CD14-positive monocyte (primary cell): ENCODE measurements around the gene GABARAP. TPM values are rescaled to one million over a fixed set of nuclear protein-coding genes. Genes with fewer than 3 reads are reported as not detected.
A peak's percentile ranks its signal among the peaks of the same experiment; 100 is the strongest.

ENCODE experiments used
- DNase-seq, 3 donors: peaks; one replicate each; pipeline ENCODE4 v3.0.0-alpha.2; 2011 to 2022
- H2AFZ ChIP-seq: 2 replicates; pipeline ENCODE4 v1.6.0; 2012; ENCODE audit warnings: mild to moderate bottlenecking, low read depth, low read length, inconsistent platforms; ENCODE audit not compliant: insufficient read depth, poor library complexity, severe bottlenecking
- H3K27ac ChIP-seq, 2 donors: 1 replicate in 1 of 2; 2 replicates in 1 of 2; pipeline ENCODE4 v1.5.1; 2012 to 2013; ENCODE audit warnings: low read length in 2 of 2, control low read depth in 1 of 2, inconsistent platforms in 1 of 2, low read depth in 1 of 2, mild to moderate bottlenecking in 1 of 2
- H3K27me3 ChIP-seq, 2 donors: one replicate each; pipeline versions ENCODE4 v1.6.0 to v1.6.1; 2011 to 2013; ENCODE audit warnings: low read length in 2 of 2; ENCODE audit not compliant: control insufficient read depth in 2 of 2, insufficient read depth in 2 of 2
- H3K36me3 ChIP-seq, 2 donors: replicated peaks in 1 of 2; 1 replicate in 1 of 2; 2 replicates in 1 of 2; pipeline versions ENCODE4 v1.5.1 to v1.6.1; 2012 to 2013; ENCODE audit warnings: low read length in 2 of 2, control low read depth in 1 of 2, inconsistent platforms in 1 of 2, mild to moderate bottlenecking in 1 of 2; ENCODE audit not compliant: insufficient read depth in 2 of 2, control insufficient read depth in 1 of 2
- H3K4me1 ChIP-seq, 2 donors: 1 replicate in 1 of 2; 2 replicates in 1 of 2; pipeline versions ENCODE4 v1.5.1 to v1.6.1; 2012 to 2013; ENCODE audit warnings: low read length in 2 of 2, control low read depth in 1 of 2, inconsistent platforms in 1 of 2, mild to moderate bottlenecking in 1 of 2, moderate library complexity in 1 of 2; ENCODE audit not compliant: insufficient read depth in 2 of 2, control insufficient read depth in 1 of 2
- H3K4me2 ChIP-seq: replicated peaks from 2 replicates; pipeline ENCODE3; 2012; ENCODE audit warnings: low read length, moderate library complexity, mild to moderate bottlenecking; ENCODE audit not compliant: poor library complexity, severe bottlenecking; ENCODE audit errors: extremely low read depth
- H3K4me3 ChIP-seq, 3 experiments: fragments of 200-600 bp in 1 of 3; sonication (generic) in 1 of 3; replicated peaks in 1 of 3; 1 replicate in 2 of 3; 2 replicates in 1 of 3; pipeline ENCODE4 v1.5.1; 2011 to 2013; ENCODE audit warnings: low read length in 3 of 3, mild to moderate bottlenecking in 3 of 3, control low read depth in 2 of 3, low read depth in 2 of 3, inconsistent platforms in 1 of 3, moderate library complexity in 1 of 3
- H3K79me2 ChIP-seq: 2 replicates; pipeline ENCODE4 v1.6.0; 2012; ENCODE audit warnings: mild to moderate bottlenecking, control low read depth, inconsistent platforms, low read length, moderate library complexity; ENCODE audit not compliant: insufficient read depth
- H3K9ac ChIP-seq: 2 replicates; pipeline ENCODE4 v1.6.0; 2017; ENCODE audit warnings: low read length, mild to moderate bottlenecking; ENCODE audit not compliant: insufficient read depth, poor library complexity, severe bottlenecking
- H3K9me3 ChIP-seq, 2 donors: replicated peaks in 1 of 2; 1 replicate in 1 of 2; 2 replicates in 1 of 2; pipeline versions ENCODE4 v1.5.1 to v1.6.1; 2012 to 2013; ENCODE audit warnings: low read length in 2 of 2, control low read depth in 1 of 2; ENCODE audit not compliant: control insufficient read depth in 1 of 2, insufficient read depth in 1 of 2
- H4K20me1 ChIP-seq: 2 replicates; pipeline ENCODE4 v1.6.0; 2012; ENCODE audit warnings: mild to moderate bottlenecking, low read length, control low read depth, moderate library complexity; ENCODE audit not compliant: insufficient read depth
- H3K27ac Mint-ChIP-seq, 7 donors: one replicate each; pipeline ENCODE4 v1.8.0; 2020; ENCODE audit warnings: mild to moderate bottlenecking in 7 of 7, mixed read lengths in 7 of 7, moderate library complexity in 6 of 7, inconsistent platforms in 2 of 7
- H3K27me3 Mint-ChIP-seq, 3 donors: one replicate each; pipeline ENCODE4 v1.8.0; 2021 to 2022; ENCODE audit warnings: low read depth in 3 of 3, mild to moderate bottlenecking in 3 of 3, mixed read lengths in 3 of 3, moderate library complexity in 3 of 3, inconsistent platforms in 1 of 3
- H3K36me3 Mint-ChIP-seq, 2 donors: one replicate each; pipeline ENCODE4 v1.8.0; 2020; ENCODE audit warnings: mixed read lengths in 2 of 2, inconsistent platforms in 1 of 2, mild to moderate bottlenecking in 1 of 2
- H3K4me1 Mint-ChIP-seq: one replicate; pipeline ENCODE4 v1.8.0; 2020; ENCODE audit warnings: mild to moderate bottlenecking, mixed read lengths
- H3K4me3 Mint-ChIP-seq, 2 donors: one replicate each; pipeline ENCODE4 v1.8.0; 2020; ENCODE audit warnings: mild to moderate bottlenecking in 2 of 2, mixed read lengths in 2 of 2, moderate library complexity in 1 of 2
- H3K9me3 Mint-ChIP-seq, 7 donors: one replicate each; pipeline ENCODE4 v1.8.0; 2020 to 2022; ENCODE audit warnings: mixed read lengths in 7 of 7, mild to moderate bottlenecking in 6 of 7, moderate library complexity in 6 of 7, inconsistent platforms in 2 of 7
- CTCF ChIP-seq: fragments of 200-600 bp; IDR thresholded peaks from one replicate; pipeline ENCODE4 v1.8.0; 2022; ENCODE audit warnings: antibody characterized with exemption, mild to moderate bottlenecking
- WGBS: methylation state at CpG from one replicate; pipeline ENCODE4 v1.1.5; 2013; ENCODE audit warnings: missing lambda C conversion rate; ENCODE audit not compliant: insufficient coverage; 5-methylcytosine and 5-hydroxymethylcytosine counted together
- intact Hi-C, 2 donors: fragments of 100-400 bp; cut with micrococcal nuclease; formaldehyde crosslinking; loops; one replicate each; pipeline versions ENCODE4 v1.15.0 to v1.15.1; 2023
- polyA plus RNA-seq, 3 donors: library from polyadenylated mRNA; depleted of rRNA in 1 of 3; unstranded in 2 of 3; stranded (reverse) in 1 of 3; fragments of 300-500 nt in 2 of 3; fragments of >200 nt in 1 of 3; fragmentation: Illumina TruSeq in 2 of 3; gene quantifications; 1 replicate in 2 of 3; 2 replicates in 1 of 3; pipeline ENCODE4 v1.2.3, GENCODE V29; 2012 to 2021

GABARAP gene
- polyA plus RNA-seq, 3 donors: 1,029 to 2,937 (median 2,814) TPM

GRCh38 chr17:7234083-7234951 is 7.9 kb downstream of the GABARAP start, which contains the start of gene DVL2:
TSS of gene DVL2 (minus strand) at chr17:7234517. CDS start at chr17:7234262, 255 bp downstream.
- Mint-ChIP-seq H3K27me3 (peaks cover 0 to 2% (median 0%) of the 10 kb centered on the region in 3 donors), H3K4me1 (peaks cover 54% of the 10 kb centered on the region), H3K36me3 (peaks cover 36 to 41% of the 10 kb centered on the region in 2 donors), H3K4me3 (peak within 1 kb of the TSS; percentile 90 to 94), H3K9me3 (peaks cover 0 to 1% (median 0%) of the 10 kb centered on the region in 7 donors), H3K27ac (peak within 1 kb of the TSS; percentile 76 to 92 (median 86))
- H3K27ac ChIP-seq: peak within 1 kb of the TSS; percentile 50 to 76
- H3K9me3 ChIP-seq: no peaks in the 10 kb centered on the region
- DNase-seq: peak; percentile 92 to 93 (median 93)
- intact Hi-C loops: loop anchor here in 1 of 2 donors (2.0 to 10.0 kb wide), 2 partner anchors 20 to 250 kb away; partner anchors contain the start of genes POLR2A and SLC35G6
- peaks cover 37% of the 10 kb centered on the region for H4K20me1 ChIP-seq
- H3K27me3 ChIP-seq: no peaks in the 10 kb centered on the region
- H3K9ac ChIP-seq: peak within 1 kb of the TSS; percentile 78
- peaks cover 75% of the 10 kb centered on the region for H3K79me2 ChIP-seq
- peak within 1 kb of the TSS; percentile 87 for H2AFZ ChIP-seq
- TF ChIP-seq CTCF: no peak
- H3K4me1 ChIP-seq: peaks cover 50 to 60% of the 10 kb centered on the region in 2 donors
- peaks cover 29 to 36% of the 10 kb centered on the region in 2 donors for H3K36me3 ChIP-seq
- WGBS: 0% methylated on average over 63 of the region's 72 CpGs
- H3K4me2 ChIP-seq: peak within 1 kb of the TSS; percentile 79
- peak within 1 kb of the TSS; percentile 81 to 90 (median 86) for H3K4me3 ChIP-seq

- Histone ChIP-seq H3K4me1 (peaks cover 50 to 60% of the 10 kb centered on the region in 2 donors), H3K79me2 (peaks cover 69% of the 10 kb centered on the region), H4K20me1 (peaks cover 37% of the 10 kb centered on the region), H2AFZ (peak overlapping the region; percentile 87), H3K9me3 (no peaks in the 10 kb centered on the region), H3K9ac (peak overlapping the region; percentile 78), H3K4me3 (peak overlapping the region; percentile 81 to 90 (median 86)), H3K27ac (peak overlapping the region; percentile 50 to 76), H3K36me3 (peaks cover 35 to 43% of the 10 kb centered on the region in 2 donors), H3K27me3 (no peaks in the 10 kb centered on the region), H3K4me2 (peak overlapping the region; percentile 79)
- Mint-ChIP-seq H3K27ac (peak overlapping the region in 6 of 7 donors; percentile 57 to 92 (median 86)), H3K27me3 (peaks cover 0 to 2% (median 0%) of the 10 kb centered on the region in 3 donors), H3K36me3 (peaks cover 42 to 47% of the 10 kb centered on the region in 2 donors), H3K4me1 (peaks cover 54% of the 10 kb centered on the region), H3K4me3 (peak overlapping the region; percentile 90 to 94), H3K9me3 (peaks cover 0 to 1% (median 0%) of the 10 kb centered on the region in 7 donors)
- intact Hi-C loops: loop anchor here in 1 of 2 donors (2.0 to 10.0 kb wide), 2 partner anchors 19 to 251 kb away; partner anchors contain the start of genes POLR2A and SLC35G6
- 0% methylated on average over 8 of the region's 9 CpGs for WGBS
- no peak for DNase-seq
- TF ChIP-seq CTCF: no peak
Observed at GRCh38 chr17:7233701-7234082, 8.6 kb downstream of the GABARAP start.
